ENCODE data around the gene WASF2.
A peak's percentile ranks its signal among the peaks of the same experiment; 100 is the strongest.
"Not testable (repeated sequence)": the region's sequence is repeated elsewhere in the genome, so short reads cannot be mapped to it uniquely, and the experiment has no call there.

WASF2 gene

GRCh38 chr1:27416387-27417111 lies 73.4 kb downstream of the WASF2 start:
- DNase-seq, result peak; percentile 68

- DNase-seq, result no peak
Observed at GRCh38 chr1:27414091-27414490, 75.9 kb downstream of the WASF2 start.

GRCh38 chr1:27413004-27413403 lies 77.0 kb downstream of the WASF2 start:
- DNase-seq, result no peak

GRCh38 chr1:27412502-27412901 lies 77.5 kb downstream of the WASF2 start:
- no peak for DNase-seq

GRCh38 chr1:27410709-27411108 lies 79.3 kb downstream of the WASF2 start:
- DNase-seq, result no peak

- DNase-seq, result no peak
Observed at GRCh38 chr1:27409669-27410068, 80.3 kb downstream of the WASF2 start.

- DNase-seq, result peak; percentile 84
Observed at GRCh38 chr1:27408151-27408550, 81.8 kb downstream of the WASF2 start.

- DNase-seq, result not testable (repeated sequence)
Observed at GRCh38 chr1:27406791-27407190, 83.2 kb downstream of the WASF2 start.

GRCh38 chr1:27406362-27406680 lies 83.6 kb downstream of the WASF2 start:
- DNase-seq, result no peak

GRCh38 chr1:27405598-27406361 lies 84.2 kb downstream of the WASF2 start:
- DNase-seq, result not testable (repeated sequence)

- peak; percentile 65 for DNase-seq
Observed at GRCh38 chr1:27405074-27405473, 84.9 kb downstream of the WASF2 start.

- DNase-seq, result no peak
Observed at GRCh38 chr1:27403931-27404330, 86.0 kb downstream of the WASF2 start.

GRCh38 chr1:27403065-27403726 lies 86.8 kb downstream of the WASF2 start:
- peak; percentile 47 for DNase-seq

GRCh38 chr1:27402349-27402754 lies 87.6 kb downstream of the WASF2 start:
- peak; percentile 58 for DNase-seq

- DNase-seq, result no peak
Observed at GRCh38 chr1:27400963-27401341, 89.0 kb downstream of the WASF2 start.

- no peak for DNase-seq
Observed at GRCh38 chr1:27400082-27400962, 89.6 kb downstream of the WASF2 start.

- no peak for DNase-seq
Observed at GRCh38 chr1:27399251-27400025, 90.5 kb downstream of the WASF2 start.

GRCh38 chr1:27398405-27399149 lies 91.4 kb downstream of the WASF2 start:
- no peak for DNase-seq

GRCh38 chr1:27397749-27398148 lies 92.2 kb downstream of the WASF2 start:
- no peak for DNase-seq

- no peak for DNase-seq
Observed at GRCh38 chr1:27397110-27397509, 92.9 kb downstream of the WASF2 start.

GRCh38 chr1:27395441-27396195 lies 94.3 kb downstream of the WASF2 start:
- DNase-seq, result peak; percentile 72

Data from EL (cell line).